ENCODE results near the gene NFXL1. TPM values are rescaled to one million over a fixed set of nuclear protein-coding genes. Genes with fewer than 3 reads are reported as not detected.

Gene NFXL1
- total and polyA plus RNA-seq, 2 donors (not counting 1 experiment from before 2014, with no cell fraction given), result 5.8 to 16.5 TPM

GRCh38 chr4:47945930-47946726, 31.7 kb upstream of the NFXL1 start:
- H3K4me1 Mint-ChIP-seq, result no peaks in the 10 kb centered on the region
- ChIA-PET POLR2A (no interaction called here), CTCF (no interaction called here)
- H3K27ac Mint-ChIP-seq, result no peak overlapping the region
- no peak overlapping the region for H3K9ac ChIP-seq (ENCODE audit: low read length)
- H3K36me3 ChIP-seq (replicated peaks in 1 of 2; ENCODE audit: control extremely low read depth in 1 of 2, control insufficient read depth in 1 of 2, extremely low read depth in 1 of 2, insufficient read depth in 2 of 2, low read length in 1 of 2), result no peaks in the 10 kb centered on the region
- no peaks in the 10 kb centered on the region for H3K9me3 Mint-ChIP-seq (ENCODE audit: insufficient read depth)
- H3K9me3 ChIP-seq (ENCODE audit: control extremely low read depth in 1 of 3, control insufficient read depth in 2 of 3, insufficient read depth in 1 of 3, low read length in 2 of 3), result no peaks in the 10 kb centered on the region
- ATAC-seq (ENCODE audit: low read depth) (no peak), DNase-seq (no peak)
- no peaks in the 10 kb centered on the region for H3K79me2 ChIP-seq (ENCODE audit: control insufficient read depth, insufficient read depth, low read length)
- no peaks in the 10 kb centered on the region for H3K4me1 ChIP-seq (ENCODE audit: control insufficient read depth in 2 of 2, insufficient read depth in 2 of 2, low read length in 2 of 2)
- no peak overlapping the region for H3K4me2 ChIP-seq (replicated peaks; ENCODE audit: low read depth, low read length, poor library complexity, severe bottlenecking)
- H3K27ac ChIP-seq (ENCODE audit: low read length in 2 of 2), result no peak overlapping the region
- no peak overlapping the region for H3K4me3 Mint-ChIP-seq
- 100% methylated on average over 1 of the region's 5 CpGs for WGBS (ENCODE audit: insufficient coverage)
- no peak overlapping the region for H3K4me3 ChIP-seq (ENCODE audit: control extremely low read depth in 1 of 5, extremely low read depth in 1 of 5, insufficient read depth in 1 of 5, low read depth in 2 of 5, low read length in 4 of 5)
- intact Hi-C loops (cut with micrococcal nuclease), result no loop called here
- no peak overlapping the region for H2AFZ ChIP-seq (ENCODE audit: insufficient read depth, low read depth, low read length, poor library complexity, severe bottlenecking)
- peaks cover 0 to under 1% (median 0%) of the 10 kb centered on the region in 4 experiments for H3K27me3 ChIP-seq (replicated peaks in 1 of 4; ENCODE audit: control extremely low read depth in 1 of 4, control insufficient read depth in 3 of 4, insufficient read depth in 4 of 4, low read length in 3 of 4)
- H3K27me3 Mint-ChIP-seq, result peaks cover 16% of the 10 kb centered on the region
- TF ChIP-seq EZH2 (IDR thresholded peaks at IDR 0.05; ENCODE audit: borderline replicate concordance, insufficient read depth, low read depth, low read length, poor library complexity, severe bottlenecking), result no peak
- no peak for TF ChIP-seq CTCF (IDR thresholded peaks at IDR 0.05)
- no peaks in the 10 kb centered on the region for H4K20me1 ChIP-seq (ENCODE audit: control insufficient read depth, insufficient read depth, low read length, poor library complexity, severe bottlenecking)

GRCh38 chr4:47942081-47942819, 27.9 kb upstream of the NFXL1 start:
- Mint-ChIP-seq H3K4me3 (no peak overlapping the region), H3K27me3 (peaks cover 6% of the 10 kb centered on the region), H3K9me3 (ENCODE audit: insufficient read depth) (no peaks in the 10 kb centered on the region), H3K4me1 (no peaks in the 10 kb centered on the region), H3K27ac (no peak overlapping the region)
- no peak overlapping the region for H3K27ac ChIP-seq (ENCODE audit: low read length in 2 of 2)
- TF ChIP-seq EZH2 (IDR thresholded peaks at IDR 0.05; ENCODE audit: borderline replicate concordance, insufficient read depth, low read depth, low read length, poor library complexity, severe bottlenecking) (no peak), CTCF (IDR thresholded peaks at IDR 0.05) (no peak)
- peaks cover 0 to 3% (median 0%) of the 10 kb centered on the region in 4 experiments for H3K27me3 ChIP-seq (replicated peaks in 1 of 4; ENCODE audit: control extremely low read depth in 1 of 4, control insufficient read depth in 3 of 4, insufficient read depth in 4 of 4, low read length in 3 of 4)
- no peaks in the 10 kb centered on the region for H3K4me1 ChIP-seq (ENCODE audit: control insufficient read depth in 2 of 2, insufficient read depth in 2 of 2, low read length in 2 of 2)
- H3K9me3 ChIP-seq (ENCODE audit: control extremely low read depth in 1 of 3, control insufficient read depth in 2 of 3, insufficient read depth in 1 of 3, low read length in 2 of 3), result no peaks in the 10 kb centered on the region
- no peaks in the 10 kb centered on the region for H3K79me2 ChIP-seq (ENCODE audit: control insufficient read depth, insufficient read depth, low read length)
- H3K9ac ChIP-seq (ENCODE audit: low read length), result no peak overlapping the region
- no peak overlapping the region for H3K4me3 ChIP-seq (ENCODE audit: control extremely low read depth in 1 of 5, extremely low read depth in 1 of 5, insufficient read depth in 1 of 5, low read depth in 2 of 5, low read length in 4 of 5)
- ATAC-seq (ENCODE audit: low read depth) (no peak), DNase-seq (no peak)
- WGBS (ENCODE audit: insufficient coverage), result 81% methylated on average over 3 of the region's 10 CpGs
- H3K36me3 ChIP-seq (replicated peaks in 1 of 2; ENCODE audit: control extremely low read depth in 1 of 2, control insufficient read depth in 1 of 2, extremely low read depth in 1 of 2, insufficient read depth in 2 of 2, low read length in 1 of 2), result no peaks in the 10 kb centered on the region
- POLR2A ChIA-PET, result no interaction called here
- intact Hi-C loops (cut with micrococcal nuclease), result no loop called here
- H3K4me2 ChIP-seq (replicated peaks; ENCODE audit: low read depth, low read length, poor library complexity, severe bottlenecking), result no peak overlapping the region
- no peaks in the 10 kb centered on the region for H4K20me1 ChIP-seq (ENCODE audit: control insufficient read depth, insufficient read depth, low read length, poor library complexity, severe bottlenecking)
- H2AFZ ChIP-seq (ENCODE audit: insufficient read depth, low read depth, low read length, poor library complexity, severe bottlenecking), result no peak overlapping the region
- CTCF ChIA-PET, result interaction anchor here (3.0 kb wide), 1 partner anchor 8 kb away, joined by 16 read pairs; no protein-coding TSS in a partner anchor
